ENCODE data around the gene ROCK2. TPM values are rescaled to one million over a fixed set of nuclear protein-coding genes. Genes with fewer than 3 reads are reported as not detected.

ROCK2 gene
- total and polyA plus RNA-seq, 2 of the 13 experiments (the other 11 are each of a cell fraction or from before 2014, with no cell fraction given), result 38.1 to 119 TPM

DNA sequence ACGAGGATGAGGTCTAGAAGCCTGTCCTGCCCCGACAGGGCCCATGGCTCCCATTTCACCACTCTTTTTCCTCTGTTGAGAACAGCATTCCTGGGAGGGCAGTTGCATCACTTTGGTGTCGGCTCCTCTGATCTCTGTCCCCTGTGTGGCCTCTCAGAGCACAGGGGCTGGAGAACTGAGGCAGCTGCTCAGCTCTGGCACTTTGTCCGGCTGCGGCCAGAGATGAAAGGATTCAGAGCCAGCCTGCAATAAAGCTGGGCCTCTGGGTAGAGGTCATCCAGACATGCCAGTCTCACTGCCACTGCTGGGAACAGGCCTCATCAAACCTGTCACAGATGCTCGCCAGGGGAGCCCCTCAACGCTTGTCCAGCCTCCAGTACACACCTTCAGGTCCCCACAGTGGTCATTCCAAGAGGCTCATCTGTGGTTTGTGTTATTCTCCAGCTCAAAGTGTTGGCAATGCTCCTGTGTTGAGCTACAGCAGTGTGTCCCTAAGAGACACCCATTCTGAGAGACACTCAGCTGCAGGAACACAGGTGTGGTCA, 13.1 kb upstream of the ROCK2 start (continued):
- TF ChIP-seq, protein P1, sequence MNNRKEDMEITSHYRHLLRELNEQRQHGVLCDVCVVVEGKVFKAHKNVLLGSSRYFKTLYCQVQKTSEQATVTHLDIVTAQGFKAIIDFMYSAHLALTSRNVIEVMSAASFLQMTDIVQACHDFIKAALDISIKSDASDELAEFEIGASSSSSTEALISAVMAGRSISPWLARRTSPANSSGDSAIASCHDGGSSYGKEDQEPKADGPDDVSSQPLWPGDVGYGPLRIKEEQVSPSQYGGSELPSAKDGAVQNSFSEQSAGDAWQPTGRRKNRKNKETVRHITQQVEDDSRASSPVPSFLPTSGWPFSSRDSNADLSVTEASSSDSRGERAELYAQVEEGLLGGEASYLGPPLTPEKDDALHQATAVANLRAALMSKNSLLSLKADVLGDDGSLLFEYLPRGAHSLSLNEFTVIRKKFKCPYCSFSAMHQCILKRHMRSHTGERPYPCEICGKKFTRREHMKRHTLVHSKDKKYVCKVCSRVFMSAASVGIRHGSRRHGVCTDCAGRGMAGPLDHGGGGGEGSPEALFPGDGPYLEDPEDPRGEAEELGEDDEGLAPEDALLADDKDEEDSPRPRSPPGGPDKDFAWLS (CRISPR knock-in tag; IDR thresholded peaks at IDR 0.05; ENCODE audit: borderline replicate concordance), result peak; percentile 90; the same call in 1 of the 2 replicates
- TF ChIP-seq PLRG1 (conservative IDR thresholded peaks at IDR 0.05) (no peak), PRDM15 (CRISPR knock-in tag; IDR thresholded peaks at IDR 0.05) (peak; percentile 82), ZNF225 (CRISPR knock-in tag; IDR thresholded peaks at IDR 0.05) (peak; percentile 79; the same call in 1 of the 2 replicates), SP2 (CRISPR knock-in tag; IDR thresholded peaks at IDR 0.05) (no peak), RBM22 (optimal IDR thresholded peaks at IDR 0.05; ENCODE audit: low read length) (peak; percentile 95), PHF20 (CRISPR knock-in tag; IDR thresholded peaks at IDR 0.05) (no peak), ZNF598 (CRISPR knock-in tag; IDR thresholded peaks at IDR 0.05; ENCODE audit: borderline replicate concordance) (peak; percentile 99; the same call in 1 of the 2 replicates), ZNF615 (CRISPR knock-in tag; IDR thresholded peaks at IDR 0.05; ENCODE audit: borderline replicate concordance) (0 out of 2 replicates have a peak, but pooled peaks have one; percentile 27), ZNF782 (CRISPR knock-in tag; IDR thresholded peaks at IDR 0.05; ENCODE audit: borderline replicate concordance) (peak; percentile 90; the same call in 1 of the 2 replicates), ZMYM3 (CRISPR knock-in tag; IDR thresholded peaks at IDR 0.05) (peak; percentile 99), NCOA2 (CRISPR knock-in tag; IDR thresholded peaks at IDR 0.05) (peak; percentile 100), KLF6 (CRISPR knock-in tag; IDR thresholded peaks at IDR 0.05) (peak; percentile 98)
- TF ChIP-seq, protein P2, sequence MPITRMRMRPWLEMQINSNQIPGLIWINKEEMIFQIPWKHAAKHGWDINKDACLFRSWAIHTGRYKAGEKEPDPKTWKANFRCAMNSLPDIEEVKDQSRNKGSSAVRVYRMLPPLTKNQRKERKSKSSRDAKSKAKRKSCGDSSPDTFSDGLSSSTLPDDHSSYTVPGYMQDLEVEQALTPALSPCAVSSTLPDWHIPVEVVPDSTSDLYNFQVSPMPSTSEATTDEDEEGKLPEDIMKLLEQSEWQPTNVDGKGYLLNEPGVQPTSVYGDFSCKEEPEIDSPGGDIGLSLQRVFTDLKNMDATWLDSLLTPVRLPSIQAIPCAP (CRISPR knock-in tag; IDR thresholded peaks at IDR 0.05; ENCODE audit: low read depth), result 0 out of 2 replicates have a peak, but pooled peaks have one; percentile 67
- TF ChIP-seq, protein P3, sequence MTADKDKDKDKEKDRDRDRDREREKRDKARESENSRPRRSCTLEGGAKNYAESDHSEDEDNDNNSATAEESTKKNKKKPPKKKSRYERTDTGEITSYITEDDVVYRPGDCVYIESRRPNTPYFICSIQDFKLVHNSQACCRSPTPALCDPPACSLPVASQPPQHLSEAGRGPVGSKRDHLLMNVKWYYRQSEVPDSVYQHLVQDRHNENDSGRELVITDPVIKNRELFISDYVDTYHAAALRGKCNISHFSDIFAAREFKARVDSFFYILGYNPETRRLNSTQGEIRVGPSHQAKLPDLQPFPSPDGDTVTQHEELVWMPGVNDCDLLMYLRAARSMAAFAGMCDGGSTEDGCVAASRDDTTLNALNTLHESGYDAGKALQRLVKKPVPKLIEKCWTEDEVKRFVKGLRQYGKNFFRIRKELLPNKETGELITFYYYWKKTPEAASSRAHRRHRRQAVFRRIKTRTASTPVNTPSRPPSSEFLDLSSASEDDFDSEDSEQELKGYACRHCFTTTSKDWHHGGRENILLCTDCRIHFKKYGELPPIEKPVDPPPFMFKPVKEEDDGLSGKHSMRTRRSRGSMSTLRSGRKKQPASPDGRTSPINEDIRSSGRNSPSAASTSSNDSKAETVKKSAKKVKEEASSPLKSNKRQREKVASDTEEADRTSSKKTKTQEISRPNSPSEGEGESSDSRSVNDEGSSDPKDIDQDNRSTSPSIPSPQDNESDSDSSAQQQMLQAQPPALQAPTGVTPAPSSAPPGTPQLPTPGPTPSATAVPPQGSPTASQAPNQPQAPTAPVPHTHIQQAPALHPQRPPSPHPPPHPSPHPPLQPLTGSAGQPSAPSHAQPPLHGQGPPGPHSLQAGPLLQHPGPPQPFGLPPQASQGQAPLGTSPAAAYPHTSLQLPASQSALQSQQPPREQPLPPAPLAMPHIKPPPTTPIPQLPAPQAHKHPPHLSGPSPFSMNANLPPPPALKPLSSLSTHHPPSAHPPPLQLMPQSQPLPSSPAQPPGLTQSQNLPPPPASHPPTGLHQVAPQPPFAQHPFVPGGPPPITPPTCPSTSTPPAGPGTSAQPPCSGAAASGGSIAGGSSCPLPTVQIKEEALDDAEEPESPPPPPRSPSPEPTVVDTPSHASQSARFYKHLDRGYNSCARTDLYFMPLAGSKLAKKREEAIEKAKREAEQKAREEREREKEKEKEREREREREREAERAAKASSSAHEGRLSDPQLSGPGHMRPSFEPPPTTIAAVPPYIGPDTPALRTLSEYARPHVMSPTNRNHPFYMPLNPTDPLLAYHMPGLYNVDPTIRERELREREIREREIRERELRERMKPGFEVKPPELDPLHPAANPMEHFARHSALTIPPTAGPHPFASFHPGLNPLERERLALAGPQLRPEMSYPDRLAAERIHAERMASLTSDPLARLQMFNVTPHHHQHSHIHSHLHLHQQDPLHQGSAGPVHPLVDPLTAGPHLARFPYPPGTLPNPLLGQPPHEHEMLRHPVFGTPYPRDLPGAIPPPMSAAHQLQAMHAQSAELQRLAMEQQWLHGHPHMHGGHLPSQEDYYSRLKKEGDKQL (CRISPR knock-in tag; IDR thresholded peaks at IDR 0.05; ENCODE audit: low read depth), result peak; percentile 99

All from HepG2 (cell line).